Ascending aorta (tissue), 2 donors: ENCODE results near the gene PROCA1. TPM values are rescaled to one million over a fixed set of nuclear protein-coding genes. Genes with fewer than 3 reads are reported as not detected.

ENCODE experiments used
- DNase-seq, 2 donors: peaks; one replicate each; pipeline ENCODE4 v3.0.0-alpha.2; 2019; ENCODE audit warnings: low spot score in 2 of 2
- H3K27ac ChIP-seq, 2 donors: fragments of 200-600 bp; sonication (generic); one replicate each; pipeline ENCODE4 v1.5.1; 2016 to 2017; ENCODE audit warnings: mild to moderate bottlenecking in 1 of 2
- H3K27me3 ChIP-seq: fragments of 200-600 bp; sonication (generic); one replicate; pipeline ENCODE4 v1.5.1; 2017
- H3K36me3 ChIP-seq, 2 donors: fragments of 200-600 bp; sonication (generic); one replicate each; pipeline ENCODE4 v1.5.1; 2016
- H3K4me1 ChIP-seq, 2 donors: fragments of 200-600 bp; sonication (generic); one replicate each; pipeline ENCODE4 v1.5.1; 2016 to 2017; ENCODE audit warnings: mild to moderate bottlenecking in 1 of 2
- H3K4me3 ChIP-seq, 2 donors: fragments of 200-600 bp; sonication (generic); one replicate each; pipeline ENCODE4 v1.5.1; 2016 to 2017; ENCODE audit warnings: mild to moderate bottlenecking in 1 of 2
- H3K9me3 ChIP-seq, 2 donors: fragments of 200-600 bp; sonication (generic); one replicate each; pipeline ENCODE4 v1.5.1; 2016
- CTCF ChIP-seq, 3 experiments: fragments of 200-600 bp in 2 of 3; fragments of 450-650 bp in 1 of 3; sonication (generic) in 2 of 3; IDR thresholded peaks; one replicate each; pipeline ENCODE4 v1.5.1; 2016 to 2019; ENCODE audit warnings: antibody characterized with exemption in 3 of 3, mild to moderate bottlenecking in 1 of 3, moderate library complexity in 1 of 3
- intact Hi-C: fragments of 100-400 bp; cut with DNase I; formaldehyde crosslinking; loops from one replicate; pipeline ENCODE4 v1.15.1; 2023
- total RNA-seq: library from RNA; depleted of rRNA; stranded (reverse); fragments of >200 nt; gene quantifications from one replicate; pipeline ENCODE4 v1.1.0, GENCODE V29; 2016

The PROCA1 gene
- total RNA-seq, 1 donor from 2014 or later = 1.6 TPM

- no peaks in the 10 kb centered on the region for H3K9me3 ChIP-seq
- H3K4me1 ChIP-seq = peaks cover 3 to 29% of the 10 kb centered on the region in 2 donors
- no peaks in the 10 kb centered on the region for H3K27me3 ChIP-seq
- DNase-seq = no peak
- peaks cover 11 to 27% of the 10 kb centered on the region in 2 donors for H3K36me3 ChIP-seq
- TF ChIP-seq CTCF (IDR thresholded peaks at IDR 0.05) = no peak
- no peak overlapping the region for H3K4me3 ChIP-seq
- H3K27ac ChIP-seq = peak overlapping the region in 1 of 2 donors; percentile 94
- intact Hi-C loops = no loop called here
Observed at GRCh38 chr17:28712705-28713415, 1.2 kb upstream of the PROCA1 start.

GRCh38 chr17:28712032-28712704, 480 bp upstream of the PROCA1 start:
- no peak for TF ChIP-seq CTCF (IDR thresholded peaks at IDR 0.05)
- no peaks in the 10 kb centered on the region for H3K9me3 ChIP-seq
- H3K27me3 ChIP-seq = no peaks in the 10 kb centered on the region
- H3K4me1 ChIP-seq = peaks cover 3 to 29% of the 10 kb centered on the region in 2 donors
- peaks cover 11 to 27% of the 10 kb centered on the region in 2 donors for H3K36me3 ChIP-seq
- peak; percentile 28 to 76 for DNase-seq
- intact Hi-C loops = no loop called here
- H3K4me3 ChIP-seq = peak overlapping the region; percentile 61 to 76
- peak overlapping the region; percentile 86 to 94 for H3K27ac ChIP-seq

- Histone ChIP-seq H3K27me3 (no peaks in the 10 kb centered on the region), H3K4me3 (peak overlapping the region; percentile 61 to 76), H3K36me3 (peaks cover 11 to 27% of the 10 kb centered on the region in 2 donors), H3K4me1 (peaks cover 3 to 24% of the 10 kb centered on the region in 2 donors), H3K9me3 (no peaks in the 10 kb centered on the region), H3K27ac (peak overlapping the region; percentile 86 to 94)
- DNase-seq = peak; percentile 56 to 94
- TF ChIP-seq CTCF (IDR thresholded peaks at IDR 0.05) = no peak
- intact Hi-C loops = loop anchor here (2.0 kb wide), 1 partner anchor 50 kb away; the partner anchor contains the start of gene SDF2
Observed at GRCh38 chr17:28710861-28711722, 596 bp downstream of the PROCA1 start.

- Histone ChIP-seq H3K27ac (no peak overlapping the region), H3K27me3 (no peaks in the 10 kb centered on the region), H3K4me1 (peaks cover 3 to 15% of the 10 kb centered on the region in 2 donors), H3K9me3 (no peaks in the 10 kb centered on the region), H3K36me3 (peaks cover 11 to 22% of the 10 kb centered on the region in 2 donors), H3K4me3 (no peak overlapping the region)
- intact Hi-C loops = no loop called here
- TF ChIP-seq CTCF (IDR thresholded peaks at IDR 0.05) = no peak
- DNase-seq = no peak
Observed at GRCh38 chr17:28707339-28707720, 4.4 kb downstream of the PROCA1 start.

GRCh38 chr17:28706471-28707338, 5.0 kb downstream of the PROCA1 start:
- intact Hi-C loops = no loop called here
- Histone ChIP-seq H3K36me3 (peaks cover 17 to 29% of the 10 kb centered on the region in 2 donors), H3K27ac (no peak overlapping the region), H3K4me3 (no peak overlapping the region), H3K4me1 (peaks cover 3 to 9% of the 10 kb centered on the region in 2 donors), H3K27me3 (no peaks in the 10 kb centered on the region), H3K9me3 (no peaks in the 10 kb centered on the region)
- no peak for TF ChIP-seq CTCF (IDR thresholded peaks at IDR 0.05)
- no peak for DNase-seq
